ENCODE data around the gene BPI.
"Not testable (repeated sequence)": the region's sequence is repeated elsewhere in the genome, so short reads cannot be mapped to it uniquely, and the experiment has no call there.

BPI gene

GRCh38 chr20:38306379-38306778 lies 2.4 kb downstream of the BPI start:
- no peak for DNase-seq

- DNase-seq: no peak
These were observed 3.6 kb downstream of the BPI start for GRCh38 chr20:38307371-38308046.

GRCh38 chr20:38308047-38308438 lies 4.1 kb downstream of the BPI start:
- no peak for DNase-seq

GRCh38 chr20:38308447-38308846 lies 4.5 kb downstream of the BPI start:
- no peak for DNase-seq

- no peak for DNase-seq
These were observed 7.1 kb downstream of the BPI start for GRCh38 chr20:38311091-38311490.

GRCh38 chr20:38311491-38311890 lies 7.5 kb downstream of the BPI start:
- no peak for DNase-seq

- no peak for DNase-seq
These were observed 9.7 kb downstream of the BPI start for GRCh38 chr20:38313676-38314075.

- DNase-seq: not testable (repeated sequence)
These were observed 10.4 kb downstream of the BPI start for GRCh38 chr20:38314350-38314749.

GRCh38 chr20:38315290-38315966 lies 11.5 kb downstream of the BPI start:
- DNase-seq: no peak

GRCh38 chr20:38316341-38316740 lies 12.4 kb downstream of the BPI start:
- no peak for DNase-seq

GRCh38 chr20:38317422-38317821 lies 13.5 kb downstream of the BPI start:
- no peak for DNase-seq

- DNase-seq: no peak
These were observed 16.3 kb downstream of the BPI start for GRCh38 chr20:38320221-38320620.

GRCh38 chr20:38321959-38322598 lies 18.1 kb downstream of the BPI start:
- DNase-seq: no peak

GRCh38 chr20:38324159-38324558 lies 20.2 kb downstream of the BPI start:
- no peak for DNase-seq

GRCh38 chr20:38325167-38325566 lies 21.2 kb downstream of the BPI start:
- DNase-seq: no peak

GRCh38 chr20:38325905-38326304 lies 21.9 kb downstream of the BPI start:
- no peak for DNase-seq

- DNase-seq: no peak
These were observed 22.4 kb downstream of the BPI start for GRCh38 chr20:38326309-38326708.

GRCh38 chr20:38330638-38331037 lies 26.7 kb downstream of the BPI start:
- no peak for DNase-seq

- DNase-seq: no peak
These were observed 27.3 kb downstream of the BPI start for GRCh38 chr20:38331245-38331644.

- DNase-seq: no peak
These were observed 27.9 kb downstream of the BPI start for GRCh38 chr20:38331814-38332213.

GRCh38 chr20:38334016-38334415 lies 30.1 kb downstream of the BPI start:
- DNase-seq: no peak

- no peak for DNase-seq
These were observed 32.8 kb downstream of the BPI start for GRCh38 chr20:38336726-38337125.

- no peak for DNase-seq
These were observed 33.7 kb downstream of the BPI start for GRCh38 chr20:38337561-38338140.
